HG02870 (cell line): ENCODE data around the gene PMS2.
"Not testable (repeated sequence)": the region's sequence is repeated elsewhere in the genome, so short reads cannot be mapped to it uniquely, and the experiment has no call there.

Source experiments
- ATAC-seq: cut with Tn5 transposase; IDR thresholded peaks from one replicate; pipeline ENCODE4 v1.9.1; 2021; ENCODE audit warnings: mild to moderate bottlenecking, moderate library complexity; ENCODE audit not compliant: unreplicated experiment

The PMS2 gene

DNA sequence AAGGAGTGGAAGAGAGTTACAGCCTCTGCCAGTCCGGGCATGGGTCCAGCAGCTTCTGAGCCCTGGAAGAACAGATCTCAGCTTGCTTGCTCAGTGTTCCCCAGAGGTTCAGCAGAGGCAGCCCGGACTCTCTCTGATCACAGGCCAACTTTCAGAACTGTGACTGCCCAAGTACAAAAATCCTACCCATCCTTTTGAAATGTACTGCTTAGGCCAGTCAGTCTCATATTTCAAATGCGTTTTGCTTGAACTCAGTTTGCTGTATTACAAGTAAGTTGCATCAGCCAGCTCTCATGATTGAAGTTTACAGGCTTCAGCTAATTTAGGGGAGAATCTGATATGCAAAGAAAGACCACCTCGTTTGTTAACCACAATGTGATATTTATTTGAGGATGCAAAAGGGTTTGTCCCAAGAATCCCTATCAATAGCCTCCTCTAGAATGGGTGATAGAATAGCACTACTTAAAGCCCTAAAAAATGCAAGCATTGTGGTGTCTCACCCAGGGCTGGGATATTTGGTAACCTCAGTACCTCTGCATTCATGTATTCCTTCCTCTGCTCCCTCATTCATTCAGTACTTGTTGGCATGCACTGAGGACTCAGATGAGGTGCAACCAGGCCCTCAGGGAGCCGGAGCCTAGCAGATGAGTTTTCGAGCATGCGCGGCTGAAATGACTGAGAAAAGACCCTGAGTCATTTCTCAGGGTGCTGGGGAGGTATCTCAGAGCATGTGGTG is 7.2 kb upstream of the PMS2 start:
- ATAC-seq, result no peak

DNA sequence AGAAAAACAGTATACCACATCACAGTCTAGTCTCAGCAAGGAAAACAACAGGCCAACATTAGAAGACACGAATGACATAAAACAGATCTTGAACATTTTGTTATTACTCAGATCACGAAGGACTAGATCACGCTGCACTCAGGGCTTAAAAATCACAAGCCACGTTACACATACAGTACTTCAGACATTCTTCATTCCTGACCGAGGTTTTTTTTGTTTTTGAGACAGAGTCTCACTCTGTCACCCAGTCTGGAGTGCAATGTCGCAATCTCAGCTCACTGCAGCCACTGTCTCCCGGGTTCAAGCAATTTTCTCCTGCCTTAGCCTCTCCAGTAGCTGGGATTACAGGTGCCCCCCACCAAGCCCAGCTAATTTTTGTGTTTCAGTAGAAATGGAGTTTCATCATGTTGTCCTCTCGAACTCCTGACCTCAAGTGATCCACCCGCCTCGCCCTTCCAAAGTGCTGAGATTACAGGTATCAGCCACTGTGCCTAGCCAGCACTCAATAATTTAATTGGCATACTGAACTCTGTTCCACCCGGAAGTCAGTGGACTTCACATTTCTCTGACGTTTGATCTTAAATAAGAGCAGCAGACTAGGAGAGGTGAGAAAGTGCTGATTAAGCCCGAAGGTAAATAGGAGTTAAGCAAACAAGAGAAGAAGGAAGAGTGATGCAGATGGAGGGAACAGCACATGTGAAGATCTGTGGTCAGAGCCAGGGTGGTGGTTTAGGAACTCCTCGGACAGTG is 3.7 kb upstream of the PMS2 start:
- no peak for ATAC-seq

DNA sequence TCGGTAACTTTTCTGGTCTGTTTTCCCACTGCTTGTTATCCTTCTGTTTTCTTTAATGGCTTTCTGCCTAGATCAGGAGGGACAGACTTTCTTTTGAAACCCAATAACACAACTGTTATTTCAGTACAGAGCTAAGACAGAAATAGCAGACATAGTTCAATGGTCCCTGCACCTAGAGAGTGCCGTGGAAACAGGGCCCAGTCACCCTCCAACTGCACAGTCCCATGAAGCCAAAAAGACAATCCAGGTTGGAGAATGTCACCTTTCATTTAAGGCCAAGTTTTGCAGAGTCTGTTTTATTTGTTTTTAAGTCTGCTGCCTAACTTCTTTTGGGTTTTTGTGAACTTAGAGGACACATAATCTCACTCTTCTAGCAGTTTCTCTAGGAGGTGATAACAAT is 2.7 kb upstream of the PMS2 start:
- no peak for ATAC-seq

DNA sequence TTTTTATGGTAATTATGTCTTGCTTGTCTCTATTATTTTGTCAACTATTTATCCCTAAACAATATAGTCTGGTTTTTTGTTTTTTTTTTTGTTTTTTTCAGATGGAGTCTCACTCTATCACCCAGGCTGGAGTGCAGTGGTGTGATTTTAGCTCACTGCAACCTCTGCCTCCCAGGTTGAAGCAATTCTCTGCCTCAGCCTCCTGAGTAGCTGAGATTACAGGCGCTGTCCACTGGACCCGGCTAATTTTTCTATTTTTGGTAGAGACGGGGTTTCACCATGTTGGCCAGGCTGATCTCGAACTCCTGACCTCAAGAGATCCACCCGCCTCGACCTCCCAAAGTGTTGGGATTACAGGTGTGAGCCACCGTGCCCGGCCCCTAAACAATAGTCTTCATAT is 1.5 kb upstream of the PMS2 start:
- ATAC-seq, result not testable (repeated sequence)

DNA sequence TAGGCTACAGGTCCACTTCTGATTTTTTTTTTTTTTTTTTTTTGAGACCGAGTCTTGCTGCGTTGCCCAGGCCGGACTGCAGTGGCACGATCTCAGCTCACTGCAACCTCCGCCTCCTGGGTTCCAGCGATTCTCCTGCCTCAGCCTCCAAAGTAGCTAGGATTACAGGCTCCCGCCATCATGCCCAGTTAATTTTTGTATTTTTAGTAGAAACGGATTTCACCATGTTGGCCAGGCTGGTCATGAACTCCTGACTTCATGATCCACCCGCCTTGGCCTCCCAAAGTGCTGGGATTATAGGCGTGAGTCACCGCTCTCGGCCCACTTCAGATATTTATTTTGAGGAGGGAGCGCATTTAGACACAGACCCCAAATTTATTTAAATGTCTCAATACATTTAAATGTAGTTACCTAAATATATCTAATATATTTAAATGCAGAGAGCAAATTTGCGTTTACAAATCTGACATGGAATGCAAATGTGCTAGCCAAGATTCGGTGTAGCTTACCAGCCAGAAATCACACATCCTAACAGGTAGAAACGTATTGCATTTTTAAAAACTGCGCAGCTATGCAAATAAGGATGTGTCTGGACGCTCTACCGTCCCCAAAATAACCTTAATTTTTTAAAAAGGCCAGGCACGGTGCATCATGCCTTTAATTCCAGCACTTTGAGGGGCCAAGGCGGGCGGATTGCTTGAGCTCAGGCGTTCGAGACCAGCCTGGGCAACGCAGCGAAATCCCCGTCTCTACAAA is 836 bp downstream of the PMS2 start:
- ATAC-seq, result not testable (repeated sequence)

DNA sequence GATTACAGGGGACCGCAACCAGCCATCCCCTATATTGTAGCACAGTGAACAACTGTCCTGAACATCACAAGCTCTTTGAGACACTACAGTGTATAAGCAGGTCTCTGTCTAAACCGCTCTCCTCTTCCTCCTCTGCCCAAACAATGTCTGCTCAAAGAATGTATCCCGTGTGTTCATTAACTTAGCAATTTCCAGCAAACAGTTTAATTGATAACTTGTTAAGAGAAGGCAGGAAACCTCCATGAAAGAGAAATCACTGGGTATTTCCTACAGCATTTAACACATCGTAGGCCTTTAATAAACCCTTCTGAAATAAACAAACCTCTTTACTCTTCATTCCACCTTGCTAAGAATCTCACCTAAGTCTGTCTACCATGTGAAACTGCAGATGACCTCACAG is 1.5 kb downstream of the PMS2 start:
- no peak for ATAC-seq

DNA sequence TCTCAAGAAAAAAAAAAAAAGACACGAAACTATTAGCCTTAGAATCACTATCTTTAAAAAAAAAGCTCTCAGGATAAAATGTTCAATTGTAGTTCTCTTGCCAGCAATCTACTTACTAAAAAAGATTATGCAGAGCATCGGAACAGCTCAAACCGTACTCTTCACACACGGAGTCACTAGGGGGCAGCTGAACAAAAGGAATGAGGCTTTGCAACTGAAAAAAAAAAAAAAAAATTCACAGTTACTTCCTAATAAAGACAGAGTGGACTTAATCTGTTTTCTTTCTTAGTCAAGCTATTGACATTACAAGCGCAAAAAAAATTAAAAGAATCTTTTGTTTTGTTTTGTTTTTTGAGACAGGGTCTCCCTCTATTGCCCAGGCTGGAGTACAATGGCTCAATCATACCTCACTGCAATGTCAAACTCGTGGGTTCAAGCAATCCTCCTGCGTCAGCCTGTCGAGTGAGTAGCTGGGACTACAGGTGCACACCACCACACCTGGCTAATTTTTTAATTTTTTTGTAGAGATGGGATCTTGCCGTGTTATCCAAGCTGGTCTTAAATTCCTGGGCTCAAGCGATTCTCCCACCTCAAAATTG is 11.5 kb downstream of the PMS2 start:
- no peak for ATAC-seq

DNA sequence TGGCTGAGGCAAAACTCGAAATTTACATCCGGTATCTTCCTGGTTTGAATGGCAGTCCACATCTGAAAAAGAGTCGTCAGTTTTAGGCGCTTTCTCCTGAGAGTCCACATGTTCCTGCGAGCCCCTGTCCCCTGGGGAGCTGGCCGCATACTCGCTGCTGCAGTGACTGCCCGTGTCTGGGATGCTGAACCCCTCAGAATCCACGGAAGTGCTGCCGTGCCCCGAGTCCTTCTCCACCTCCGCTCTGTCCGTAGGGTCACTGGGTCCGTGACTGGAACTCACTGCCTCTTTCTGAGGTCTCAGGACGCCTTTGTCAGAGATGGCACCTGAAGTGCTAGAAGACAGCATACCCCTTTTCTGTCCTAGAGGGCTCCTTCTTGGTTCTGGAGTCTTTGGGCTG is 21.8 kb downstream of the PMS2 start:
- ATAC-seq, result not testable (repeated sequence)

DNA sequence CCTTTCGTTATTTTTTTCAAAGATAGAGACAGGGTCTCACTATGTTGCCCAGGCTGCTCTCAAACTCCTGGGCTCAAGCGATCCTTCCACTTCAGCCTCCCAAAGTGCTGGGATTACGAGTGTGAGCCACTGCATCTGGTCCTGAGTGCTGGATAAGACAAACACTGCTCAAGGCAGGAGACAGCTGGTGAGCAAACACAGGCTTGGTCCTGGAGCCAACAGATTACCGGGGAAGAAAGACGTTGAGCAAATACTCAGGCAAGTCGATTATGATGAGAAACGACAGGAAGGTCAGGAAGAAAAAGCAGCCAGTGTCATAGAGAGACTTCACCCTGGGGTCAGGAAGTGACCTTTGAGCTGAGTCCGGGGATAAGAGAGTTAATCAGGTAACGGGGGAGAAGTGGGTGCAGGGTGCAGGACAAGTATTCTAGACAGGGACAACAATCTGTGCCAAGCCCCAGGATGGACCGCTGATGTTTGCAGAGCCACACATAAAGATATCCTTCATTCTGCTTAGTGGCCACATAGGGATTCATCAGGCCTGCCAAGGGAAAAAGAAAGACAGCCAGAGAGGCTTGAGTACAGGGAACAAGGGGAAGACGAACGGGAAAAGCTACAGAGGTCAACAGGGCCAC is 29.1 kb downstream of the PMS2 start:
- ATAC-seq, result not testable (repeated sequence)

DNA sequence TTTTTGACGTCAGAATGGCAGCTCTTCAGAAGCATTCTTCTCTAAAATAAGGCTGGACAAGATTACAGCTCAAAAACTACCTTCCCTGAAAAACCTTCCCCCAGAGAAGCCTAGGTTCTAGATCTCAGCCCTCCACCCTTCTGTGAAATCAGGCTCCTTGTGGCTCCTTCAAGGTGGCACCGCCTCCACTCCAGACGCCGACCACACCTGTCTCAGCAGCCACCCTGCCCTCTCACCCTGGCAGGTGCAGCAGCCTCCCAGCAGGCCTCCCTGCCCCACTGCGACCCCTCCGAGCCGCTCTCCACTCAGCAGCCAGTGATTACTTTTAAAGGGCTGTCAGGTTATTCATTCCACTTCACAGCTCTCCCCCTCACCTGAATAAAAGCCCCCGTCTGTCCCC is 35.3 kb downstream of the PMS2 start:
- not testable (repeated sequence) for ATAC-seq

DNA sequence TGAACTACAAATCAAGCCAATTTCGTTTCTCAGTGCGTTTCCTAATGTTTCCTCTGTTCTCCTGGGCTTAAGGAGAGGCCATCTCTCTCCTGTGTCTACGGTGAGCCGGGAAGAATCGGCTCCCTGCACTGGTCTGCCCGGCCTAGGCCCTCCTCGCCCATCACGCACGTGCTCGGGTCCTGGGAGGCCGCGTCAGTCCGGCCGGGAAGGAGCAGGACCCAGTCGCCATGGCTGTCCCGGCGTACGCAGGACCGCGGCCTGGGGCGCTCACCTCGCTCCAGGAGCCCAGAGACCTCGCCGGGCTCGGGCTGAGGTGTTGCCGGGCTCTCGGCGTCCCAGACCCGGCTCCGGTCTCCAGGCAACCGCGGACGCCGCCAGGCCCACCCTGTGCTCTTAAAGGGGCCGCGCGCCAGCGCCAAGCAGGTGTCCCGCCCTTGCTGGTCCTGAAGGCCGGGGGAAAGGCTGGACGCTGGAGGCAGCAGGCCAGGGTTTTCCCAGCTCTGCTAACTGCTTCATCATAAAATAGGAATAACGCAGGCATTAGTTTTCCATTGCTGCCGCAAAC is 38.4 kb downstream of the PMS2 start, which contains the start of gene RSPH10B:
Gene RSPH10B (minus strand): TSS at position 343 of the 565 bp plus-strand sequence. CDS start 3,573 bp downstream, outside the sequence.
- not testable (repeated sequence) for ATAC-seq

DNA sequence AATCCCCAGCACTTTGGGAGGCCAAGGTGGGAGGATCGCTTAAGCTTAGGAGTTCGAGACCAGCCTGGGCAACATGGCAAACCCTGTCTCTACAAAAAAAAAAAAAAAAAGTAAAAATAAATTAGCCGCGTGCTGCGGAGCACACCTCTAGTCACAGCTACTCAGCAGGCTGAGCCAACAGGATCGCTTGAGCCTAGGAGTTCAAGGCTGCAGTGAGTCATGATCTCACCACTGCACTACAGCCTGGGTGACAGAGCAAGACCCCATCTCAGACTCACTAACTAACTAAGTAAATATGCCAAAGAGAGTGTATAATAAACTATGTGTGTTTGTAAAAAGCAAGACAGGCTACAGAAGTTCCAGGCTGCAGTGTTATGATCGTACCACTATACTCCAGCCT is 45.0 kb downstream of the PMS2 start:
- not testable (repeated sequence) for ATAC-seq

DNA sequence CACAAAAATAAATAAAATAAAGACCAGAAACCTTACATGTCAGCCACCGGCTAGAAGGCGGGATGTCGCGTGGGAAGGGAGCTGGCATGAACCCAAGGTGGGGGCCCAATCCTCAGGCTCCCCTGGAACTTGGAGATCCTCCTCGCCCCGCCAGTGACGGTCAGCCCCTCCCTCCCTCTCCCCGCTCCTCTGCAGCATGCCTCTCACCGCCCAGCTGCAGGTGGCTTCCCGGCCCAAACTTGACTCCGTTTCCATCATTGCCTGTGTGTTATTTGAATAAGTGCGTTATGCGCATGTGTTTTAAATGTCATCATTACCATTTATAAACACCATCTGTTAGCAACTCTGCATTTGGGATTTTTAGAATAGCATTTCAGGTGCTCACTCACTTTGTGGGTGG is 45.6 kb downstream of the PMS2 start:
- ATAC-seq, result not testable (repeated sequence)

DNA sequence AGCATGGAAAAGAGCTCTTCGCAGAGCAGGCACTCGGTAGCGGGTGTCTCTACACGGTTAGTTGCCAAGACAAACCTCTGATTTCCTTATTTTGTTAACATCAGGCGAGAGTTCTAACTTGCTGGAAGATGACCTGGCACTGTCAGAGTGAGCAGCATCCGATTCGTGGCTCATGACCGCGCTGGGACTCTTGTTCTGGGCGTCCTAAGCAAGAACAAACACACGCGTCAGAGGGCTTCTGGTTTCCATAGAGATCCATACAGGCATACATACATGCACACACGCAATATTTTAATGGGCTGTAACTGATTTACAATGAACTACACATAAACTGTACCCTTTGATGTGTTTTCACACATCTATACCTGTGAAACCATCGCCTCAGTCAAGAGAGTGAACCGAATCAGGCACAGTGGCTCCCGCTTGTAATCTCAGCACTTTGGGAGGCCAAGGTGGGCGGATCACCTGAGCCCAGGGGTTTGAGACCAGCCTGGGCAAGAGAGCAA is 73.9 kb downstream of the PMS2 start:
- not testable (repeated sequence) for ATAC-seq

DNA sequence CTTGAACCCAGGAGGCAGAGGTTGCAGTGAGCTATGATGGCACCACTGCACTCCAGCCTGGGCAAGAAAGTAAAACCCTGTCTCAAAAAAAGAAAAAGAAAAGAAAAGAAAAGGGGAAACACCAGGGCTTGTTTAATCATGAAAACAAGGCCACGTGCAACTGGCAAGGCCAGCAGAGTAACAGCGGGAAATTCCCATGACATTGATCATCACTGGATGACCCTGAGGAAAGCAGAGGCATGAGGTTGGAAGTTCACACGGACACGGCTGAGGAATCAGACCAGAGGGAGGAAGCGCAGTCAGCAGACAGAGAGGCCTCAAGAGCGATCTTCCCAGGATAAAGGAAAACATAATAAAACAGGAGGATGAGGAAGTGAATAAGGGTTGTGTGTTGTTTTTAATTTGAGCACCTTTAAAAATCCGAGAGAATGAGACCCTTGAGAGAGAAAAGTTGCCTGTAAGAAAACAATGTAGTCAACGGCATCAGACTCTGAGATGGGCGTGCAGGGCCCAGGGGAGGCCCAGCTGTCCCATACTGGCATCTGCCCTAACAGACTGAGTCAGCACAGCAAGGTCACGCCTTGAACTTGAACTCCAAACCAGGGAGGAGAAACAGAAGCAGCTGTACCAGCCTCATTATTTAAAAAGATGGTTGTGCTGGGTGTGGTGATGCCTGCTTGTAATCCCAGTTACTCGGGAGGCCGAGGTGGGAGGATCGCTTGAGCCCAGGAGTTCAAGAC is 76.8 kb downstream of the PMS2 start:
- ATAC-seq, result not testable (repeated sequence)

DNA sequence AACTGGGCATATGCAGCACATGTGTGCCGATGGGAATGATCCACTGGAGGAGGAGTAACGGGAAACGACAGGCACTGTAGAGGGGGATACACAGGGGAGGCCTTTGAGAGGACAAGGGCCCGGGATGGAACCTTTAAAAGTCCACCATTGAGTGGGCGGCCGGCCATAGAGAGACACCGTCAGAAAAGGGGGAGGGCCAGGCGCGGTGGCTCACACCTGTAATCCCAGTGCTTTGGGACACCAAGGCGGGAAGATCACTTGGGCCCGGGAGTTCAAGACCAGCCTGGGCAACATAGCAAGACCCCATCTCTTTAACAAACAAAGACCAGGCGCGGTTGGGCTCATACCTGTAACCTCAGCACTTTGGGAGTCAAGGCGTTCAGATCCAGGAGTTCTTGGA is 77.6 kb downstream of the PMS2 start:
- ATAC-seq, result not testable (repeated sequence)

DNA sequence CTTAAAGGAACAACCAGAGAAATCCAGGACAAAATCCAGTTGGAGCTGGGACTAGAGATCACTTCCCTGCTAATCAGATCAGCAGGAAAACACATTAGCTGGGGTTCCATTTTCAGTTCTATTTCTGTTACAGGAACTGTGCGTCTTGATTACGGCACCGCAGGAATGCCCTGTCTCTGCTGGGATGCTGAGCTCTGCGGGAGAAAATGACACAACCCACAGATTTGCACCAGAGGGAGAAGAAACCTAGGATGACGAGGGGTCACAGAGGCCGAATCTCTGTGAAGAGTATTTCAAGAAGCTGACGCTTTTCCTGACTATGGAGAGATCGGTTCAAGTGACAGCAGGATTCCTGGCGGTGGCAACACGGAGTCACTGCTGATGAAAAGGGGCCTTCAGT is 78.6 kb downstream of the PMS2 start:
- ATAC-seq, result not testable (repeated sequence)

DNA sequence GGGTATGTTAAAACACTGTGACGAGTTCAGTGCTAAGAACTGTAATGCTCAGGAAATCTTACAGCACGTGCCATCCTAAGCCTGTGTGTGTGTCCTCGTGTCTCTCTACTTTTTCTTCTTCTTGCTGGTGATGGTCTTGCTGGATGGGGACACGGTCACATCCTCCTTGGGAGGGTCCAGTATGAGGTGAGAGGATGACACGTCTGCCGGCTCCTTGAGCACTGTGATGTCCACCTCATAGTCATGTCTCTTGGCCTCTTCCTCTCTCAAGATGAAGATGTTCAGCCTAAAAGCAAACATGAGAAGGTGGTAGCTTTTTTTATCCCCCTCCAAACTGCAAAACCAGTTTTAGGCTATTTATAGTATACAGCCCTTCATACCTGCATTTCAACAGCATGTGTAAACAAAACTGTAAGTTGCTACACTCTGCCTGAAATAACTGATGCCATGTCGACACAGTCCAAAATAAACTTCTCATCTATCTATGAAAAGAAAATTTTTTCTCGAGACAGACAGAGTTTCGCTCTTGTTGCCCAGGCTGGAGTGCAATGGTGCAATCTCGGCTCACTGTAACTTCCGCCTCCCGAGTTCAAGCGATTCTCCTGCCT is 82.5 kb downstream of the PMS2 start:
- not testable (repeated sequence) for ATAC-seq

DNA sequence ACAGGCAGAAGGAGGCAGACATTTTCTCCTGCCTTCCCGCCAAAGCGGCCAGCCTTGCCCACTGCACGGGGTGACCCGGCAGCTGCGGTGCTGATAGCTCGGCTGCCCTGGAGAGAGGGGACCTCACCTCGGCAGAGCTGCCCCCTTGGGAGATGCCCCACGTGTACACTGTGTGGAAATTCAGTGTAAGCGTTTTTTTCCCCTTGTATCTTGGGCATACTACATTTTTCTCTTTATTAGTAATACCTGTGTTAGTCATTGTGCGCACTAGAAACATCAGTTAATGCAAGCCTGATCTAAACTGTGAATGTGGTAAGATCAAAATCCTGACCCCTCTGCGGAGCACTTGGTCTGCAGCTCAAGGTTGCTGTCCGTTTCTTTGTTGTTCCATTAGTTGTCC is 84.2 kb downstream of the PMS2 start:
- not testable (repeated sequence) for ATAC-seq
